GM18511 (cell line): ENCODE data around the gene HS1BP3.

Source experiments
- ATAC-seq: cut with Tn5 transposase; IDR thresholded peaks from one replicate; pipeline ENCODE4 v1.9.1; 2021; ENCODE audit warnings: mild to moderate bottlenecking, moderate library complexity; ENCODE audit not compliant: unreplicated experiment

The HS1BP3 gene

GRCh38 chr2:20620271-20620681, 30.6 kb downstream of the HS1BP3 start:
- ATAC-seq, result no peak

- no peak for ATAC-seq
Measured at GRCh38 chr2:20619624-20620024, 31.3 kb downstream of the HS1BP3 start.

GRCh38 chr2:20618886-20619521, 31.9 kb downstream of the HS1BP3 start:
- ATAC-seq, result no peak

GRCh38 chr2:20618468-20618885, 32.4 kb downstream of the HS1BP3 start:
- no peak for ATAC-seq

GRCh38 chr2:20617892-20618467, 32.9 kb downstream of the HS1BP3 start:
- no peak for ATAC-seq

GRCh38 chr2:20617081-20617575, 33.8 kb downstream of the HS1BP3 start:
- no peak for ATAC-seq

- no peak for ATAC-seq
Measured at GRCh38 chr2:20616341-20616871, 34.5 kb downstream of the HS1BP3 start.

- ATAC-seq, result no peak
Measured at GRCh38 chr2:20615466-20616241, 35.2 kb downstream of the HS1BP3 start.

GRCh38 chr2:20615068-20615465, 35.8 kb downstream of the HS1BP3 start:
- no peak for ATAC-seq

- peak; percentile 38 for ATAC-seq
Measured at GRCh38 chr2:20614201-20615067, 36.5 kb downstream of the HS1BP3 start.

GRCh38 chr2:20612925-20613916, 37.7 kb downstream of the HS1BP3 start:
- no peak for ATAC-seq

GRCh38 chr2:20611844-20612356, 39.0 kb downstream of the HS1BP3 start:
- ATAC-seq, result no peak

- ATAC-seq, result no peak
Measured at GRCh38 chr2:20611077-20611843, 39.6 kb downstream of the HS1BP3 start.

- no peak for ATAC-seq
Measured at GRCh38 chr2:20609995-20610357, 40.9 kb downstream of the HS1BP3 start.

GRCh38 chr2:20609349-20609994, 41.4 kb downstream of the HS1BP3 start:
- ATAC-seq, result no peak

- ATAC-seq, result no peak
Measured at GRCh38 chr2:20608666-20609348, 42.1 kb downstream of the HS1BP3 start.

GRCh38 chr2:20607446-20607845, 43.5 kb downstream of the HS1BP3 start:
- ATAC-seq, result no peak

GRCh38 chr2:20606198-20606597, 44.7 kb downstream of the HS1BP3 start:
- ATAC-seq, result no peak
